WTC11 (cell line): ENCODE measurements around the gene SUCLG2. TPM values are rescaled to one million over a fixed set of nuclear protein-coding genes. Genes with fewer than 3 reads are reported as not detected.

ENCODE experiments used
- ATAC-seq: fragments of 200-7000 bp; cut with Tn5 transposase; 2 replicates; pipeline ENCODE4 v1.10.0; 2021; ENCODE audit warnings: mild to moderate bottlenecking, moderate library complexity
- CTCF ChIA-PET: fragments of 300-600 bp; sonication (Branson Sonifier 250); formaldehyde crosslinking; loops from one replicate; lab custom pipeline; 2021; ENCODE audit warnings: antibody characterized with exemption; lab: Charles Lee
- POLR2A ChIA-PET: fragments of 350-600 bp; sonication (Branson Sonifier 250); formaldehyde crosslinking; loops from one replicate; lab custom pipeline; 2021; ENCODE audit warnings: antibody characterized with exemption; lab: Charles Lee
- DNase-seq: peaks from one replicate; pipeline ENCODE4 v3.0.0; 2021; ENCODE audit warnings: low spot score
- H3K27ac Mint-ChIP-seq: 2 replicates; pipeline ENCODE4 v1.8.0; 2021; ENCODE audit warnings: mixed read lengths
- H3K27me3 Mint-ChIP-seq: 2 replicates; pipeline ENCODE4 v1.8.0; 2021; ENCODE audit warnings: low read depth, mild to moderate bottlenecking, moderate library complexity, mixed read lengths
- H3K36me3 Mint-ChIP-seq: 2 replicates; pipeline ENCODE4 v1.8.0; 2021; ENCODE audit warnings: mixed read lengths
- H3K4me1 Mint-ChIP-seq: 2 replicates; pipeline ENCODE4 v1.8.0; 2022; ENCODE audit warnings: mixed read lengths
- H3K4me3 Mint-ChIP-seq: 2 replicates; pipeline ENCODE4 v1.8.0; 2021; ENCODE audit warnings: mild to moderate bottlenecking, moderate library complexity, mixed read lengths
- H3K9me3 Mint-ChIP-seq: 2 replicates; pipeline ENCODE4 v1.8.0; 2021; ENCODE audit warnings: mixed read lengths
- GRHL2 ChIP-seq: fragments of 250-450 bp; sonication (Bioruptor Pico); IDR thresholded peaks from 2 replicates; pipeline ENCODE4 v1.8.0; 2022; ENCODE audit warnings: mild to moderate bottlenecking, moderate library complexity; ENCODE audit not compliant: insufficient replicate concordance, severe bottlenecking
- JAZF1 ChIP-seq: fragments of 250-450 bp; sonication (Bioruptor Pico); IDR thresholded peaks from 2 replicates; pipeline ENCODE4 v1.9.0; 2021; ENCODE audit warnings: moderate library complexity, mild to moderate bottlenecking, inconsistent platforms
- NFATC4 ChIP-seq: fragments of 250-450 bp; sonication (Bioruptor Pico); IDR thresholded peaks from 2 replicates; pipeline ENCODE4 v1.9.0; 2021; ENCODE audit warnings: mild to moderate bottlenecking
- NR2C2 ChIP-seq: sonication (generic); formaldehyde crosslinking; IDR thresholded peaks from 2 replicates; pipeline ENCODE4 v1.8.0; 2022; ENCODE audit warnings: mild to moderate bottlenecking, missing genetic modification reagents
- OVOL2 ChIP-seq: fragments of 250-450 bp; sonication (Bioruptor Pico); IDR thresholded peaks from 2 replicates; pipeline ENCODE4 v1.9.0; 2021; ENCODE audit warnings: mild to moderate bottlenecking, borderline replicate concordance
- RELA ChIP-seq: sonication (generic); formaldehyde crosslinking; IDR thresholded peaks from 2 replicates; pipeline ENCODE4 v1.8.1; 2022; ENCODE audit warnings: missing genetic modification reagents, mild to moderate bottlenecking, borderline replicate concordance
- SMAD3 ChIP-seq: sonication (generic); formaldehyde crosslinking; IDR thresholded peaks from 2 replicates; pipeline ENCODE4 v1.8.0; 2022; ENCODE audit warnings: missing genetic modification reagents, mild to moderate bottlenecking, borderline replicate concordance
- ZBTB21 ChIP-seq: sonication (generic); formaldehyde crosslinking; IDR thresholded peaks from 2 replicates; pipeline ENCODE4 v1.8.1; 2023; ENCODE audit warnings: mild to moderate bottlenecking, missing genetic modification reagents, borderline replicate concordance
- ZNF121 ChIP-seq: sonication (generic); formaldehyde crosslinking; IDR thresholded peaks from 2 replicates; pipeline ENCODE4 v1.8.0; 2023; ENCODE audit warnings: missing genetic modification reagents
- ZNF138 ChIP-seq: sonication (generic); formaldehyde crosslinking; conservative IDR thresholded peaks from 2 replicates; pipeline ENCODE4 v1.8.1; 2022; ENCODE audit warnings: mild to moderate bottlenecking, moderate library complexity, missing genetic modification reagents
- ZNF263 ChIP-seq: sonication (generic); formaldehyde crosslinking; IDR thresholded peaks from 2 replicates; pipeline ENCODE4 v1.8.1; 2022; ENCODE audit warnings: low read depth, mild to moderate bottlenecking, moderate library complexity, missing genetic modification reagents
- total RNA-seq: library from RNA; stranded (reverse); gene quantifications from 3 replicates; pipeline ENCODE4 v1.2.3, GENCODE V29; 2021
- TF ChIP-seq, protein P1 (sequence below): fragments of 250-450 bp; sonication (Bioruptor Pico); IDR thresholded peaks from 2 replicates; pipeline ENCODE4 v2.1.2; 2022; ENCODE audit warnings: mild to moderate bottlenecking, moderate library complexity
- TF ChIP-seq, protein P2 (sequence below): fragments of 250-450 bp; sonication (Bioruptor Pico); IDR thresholded peaks from 2 replicates; pipeline ENCODE4 v1.9.0; 2021; ENCODE audit warnings: mild to moderate bottlenecking, borderline replicate concordance
- TF ChIP-seq, protein P3 (sequence below): fragments of 200-600 bp; IDR thresholded peaks from 2 replicates; pipeline ENCODE4 v1.8.0; 2022; ENCODE audit warnings: antibody characterized with exemption
- TF ChIP-seq, protein P4 (sequence below): fragments of 250-450 bp; sonication (Bioruptor Pico); IDR thresholded peaks from 2 replicates; pipeline ENCODE4 v1.9.0; 2021; ENCODE audit warnings: mild to moderate bottlenecking
- TF ChIP-seq, protein P5 (sequence below): sonication (generic); formaldehyde crosslinking; IDR thresholded peaks from 2 replicates; pipeline ENCODE4 v1.8.1; 2023; ENCODE audit warnings: mild to moderate bottlenecking, missing genetic modification reagents, moderate library complexity

SUCLG2 gene
- total RNA-seq, 1 experiment from 2014 or later = 39.7 TPM

DNA sequence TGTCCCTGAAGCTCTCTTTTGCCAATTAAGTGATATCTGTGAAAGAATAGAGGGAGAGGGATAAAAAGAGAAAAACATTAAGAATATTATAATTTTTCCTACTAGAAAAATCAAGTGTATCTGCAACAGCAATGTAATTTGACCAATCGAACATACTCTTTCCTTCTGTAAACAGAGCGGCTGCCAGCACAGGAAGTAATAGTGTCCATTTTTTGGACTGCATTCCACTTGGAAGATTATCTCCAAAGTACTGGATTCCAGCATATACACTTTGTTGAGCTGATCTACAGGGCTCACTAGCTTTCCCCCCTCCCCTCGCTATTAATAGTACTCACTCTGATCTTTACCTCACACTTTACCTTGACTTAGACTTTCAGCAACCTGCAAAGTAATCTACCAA lies 90.4 kb downstream of the SUCLG2 start:
- Mint-ChIP-seq H3K36me3 (peaks cover 2% of the 10 kb centered on the region; the same call in 1 of the 2 replicates), H3K4me3 (no peak overlapping the region), H3K4me1 (peaks cover 9% of the 10 kb centered on the region), H3K9me3 (no peaks in the 10 kb centered on the region), H3K27ac (no peak overlapping the region), H3K27me3 (no peaks in the 10 kb centered on the region)
- no peak for DNase-seq
- ATAC-seq = no peak
- ChIA-PET CTCF (no interaction called here), POLR2A (no interaction called here)
- TF ChIP-seq RELA (CRISPR knock-in tag) = no peak
- TF ChIP-seq GRHL2 (CRISPR knock-in tag) = no peak

DNA sequence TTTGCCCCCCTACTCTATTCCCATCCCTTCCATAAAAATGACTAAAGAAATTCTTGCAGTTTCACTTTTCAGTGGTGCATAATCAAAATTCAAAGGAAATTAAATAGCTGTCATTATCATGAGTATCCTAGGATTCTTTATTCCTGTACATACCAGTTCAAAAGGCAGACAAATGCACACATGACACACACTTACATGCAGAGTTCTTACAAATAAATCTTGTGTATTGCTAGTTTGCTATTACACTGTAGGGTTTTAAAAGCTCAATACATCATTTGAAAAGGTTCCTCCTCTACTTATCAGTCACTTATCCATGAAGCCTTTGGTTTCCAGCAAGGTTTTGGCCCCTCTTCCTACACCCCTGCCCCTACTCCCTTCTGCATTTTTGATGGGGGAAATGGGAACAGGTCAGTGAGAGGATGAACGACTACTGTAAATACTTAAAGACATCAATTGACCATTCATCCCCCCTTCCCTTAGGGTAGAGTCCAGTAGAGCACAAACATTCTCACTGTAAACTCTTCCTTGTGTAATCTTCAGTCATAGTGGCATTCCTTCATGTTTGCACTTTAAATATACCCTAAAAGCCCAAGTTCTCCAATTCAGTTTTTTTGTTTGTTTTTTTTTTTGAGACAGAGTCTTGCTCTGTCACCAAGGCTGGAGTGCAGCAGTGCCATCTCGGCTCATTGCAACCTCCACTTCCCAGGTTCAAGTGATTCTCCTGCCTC lies 92.6 kb downstream of the SUCLG2 start:
- TF ChIP-seq, protein P1, sequence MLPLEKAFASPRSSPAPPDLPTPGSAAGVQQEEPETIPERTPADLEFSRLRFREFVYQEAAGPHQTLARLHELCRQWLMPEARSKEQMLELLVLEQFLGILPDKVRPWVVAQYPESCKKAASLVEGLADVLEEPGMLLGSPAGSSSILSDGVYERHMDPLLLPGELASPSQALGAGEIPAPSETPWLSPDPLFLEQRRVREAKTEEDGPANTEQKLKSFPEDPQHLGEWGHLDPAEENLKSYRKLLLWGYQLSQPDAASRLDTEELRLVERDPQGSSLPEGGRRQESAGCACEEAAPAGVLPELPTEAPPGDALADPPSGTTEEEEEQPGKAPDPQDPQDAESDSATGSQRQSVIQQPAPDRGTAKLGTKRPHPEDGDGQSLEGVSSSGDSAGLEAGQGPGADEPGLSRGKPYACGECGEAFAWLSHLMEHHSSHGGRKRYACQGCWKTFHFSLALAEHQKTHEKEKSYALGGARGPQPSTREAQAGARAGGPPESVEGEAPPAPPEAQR (CRISPR knock-in tag) = no peak
- TF ChIP-seq, protein P2, sequence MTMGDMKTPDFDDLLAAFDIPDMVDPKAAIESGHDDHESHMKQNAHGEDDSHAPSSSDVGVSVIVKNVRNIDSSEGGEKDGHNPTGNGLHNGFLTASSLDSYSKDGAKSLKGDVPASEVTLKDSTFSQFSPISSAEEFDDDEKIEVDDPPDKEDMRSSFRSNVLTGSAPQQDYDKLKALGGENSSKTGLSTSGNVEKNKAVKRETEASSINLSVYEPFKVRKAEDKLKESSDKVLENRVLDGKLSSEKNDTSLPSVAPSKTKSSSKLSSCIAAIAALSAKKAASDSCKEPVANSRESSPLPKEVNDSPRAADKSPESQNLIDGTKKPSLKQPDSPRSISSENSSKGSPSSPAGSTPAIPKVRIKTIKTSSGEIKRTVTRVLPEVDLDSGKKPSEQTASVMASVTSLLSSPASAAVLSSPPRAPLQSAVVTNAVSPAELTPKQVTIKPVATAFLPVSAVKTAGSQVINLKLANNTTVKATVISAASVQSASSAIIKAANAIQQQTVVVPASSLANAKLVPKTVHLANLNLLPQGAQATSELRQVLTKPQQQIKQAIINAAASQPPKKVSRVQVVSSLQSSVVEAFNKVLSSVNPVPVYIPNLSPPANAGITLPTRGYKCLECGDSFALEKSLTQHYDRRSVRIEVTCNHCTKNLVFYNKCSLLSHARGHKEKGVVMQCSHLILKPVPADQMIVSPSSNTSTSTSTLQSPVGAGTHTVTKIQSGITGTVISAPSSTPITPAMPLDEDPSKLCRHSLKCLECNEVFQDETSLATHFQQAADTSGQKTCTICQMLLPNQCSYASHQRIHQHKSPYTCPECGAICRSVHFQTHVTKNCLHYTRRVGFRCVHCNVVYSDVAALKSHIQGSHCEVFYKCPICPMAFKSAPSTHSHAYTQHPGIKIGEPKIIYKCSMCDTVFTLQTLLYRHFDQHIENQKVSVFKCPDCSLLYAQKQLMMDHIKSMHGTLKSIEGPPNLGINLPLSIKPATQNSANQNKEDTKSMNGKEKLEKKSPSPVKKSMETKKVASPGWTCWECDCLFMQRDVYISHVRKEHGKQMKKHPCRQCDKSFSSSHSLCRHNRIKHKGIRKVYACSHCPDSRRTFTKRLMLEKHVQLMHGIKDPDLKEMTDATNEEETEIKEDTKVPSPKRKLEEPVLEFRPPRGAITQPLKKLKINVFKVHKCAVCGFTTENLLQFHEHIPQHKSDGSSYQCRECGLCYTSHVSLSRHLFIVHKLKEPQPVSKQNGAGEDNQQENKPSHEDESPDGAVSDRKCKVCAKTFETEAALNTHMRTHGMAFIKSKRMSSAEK (CRISPR knock-in tag) = no peak
- TF ChIP-seq NR2C2 (CRISPR knock-in tag) (no peak), OVOL2 (CRISPR knock-in tag) (no peak)
- TF ChIP-seq, protein P3, sequence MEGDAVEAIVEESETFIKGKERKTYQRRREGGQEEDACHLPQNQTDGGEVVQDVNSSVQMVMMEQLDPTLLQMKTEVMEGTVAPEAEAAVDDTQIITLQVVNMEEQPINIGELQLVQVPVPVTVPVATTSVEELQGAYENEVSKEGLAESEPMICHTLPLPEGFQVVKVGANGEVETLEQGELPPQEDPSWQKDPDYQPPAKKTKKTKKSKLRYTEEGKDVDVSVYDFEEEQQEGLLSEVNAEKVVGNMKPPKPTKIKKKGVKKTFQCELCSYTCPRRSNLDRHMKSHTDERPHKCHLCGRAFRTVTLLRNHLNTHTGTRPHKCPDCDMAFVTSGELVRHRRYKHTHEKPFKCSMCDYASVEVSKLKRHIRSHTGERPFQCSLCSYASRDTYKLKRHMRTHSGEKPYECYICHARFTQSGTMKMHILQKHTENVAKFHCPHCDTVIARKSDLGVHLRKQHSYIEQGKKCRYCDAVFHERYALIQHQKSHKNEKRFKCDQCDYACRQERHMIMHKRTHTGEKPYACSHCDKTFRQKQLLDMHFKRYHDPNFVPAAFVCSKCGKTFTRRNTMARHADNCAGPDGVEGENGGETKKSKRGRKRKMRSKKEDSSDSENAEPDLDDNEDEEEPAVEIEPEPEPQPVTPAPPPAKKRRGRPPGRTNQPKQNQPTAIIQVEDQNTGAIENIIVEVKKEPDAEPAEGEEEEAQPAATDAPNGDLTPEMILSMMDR = no peak
- TF ChIP-seq, protein P4, sequence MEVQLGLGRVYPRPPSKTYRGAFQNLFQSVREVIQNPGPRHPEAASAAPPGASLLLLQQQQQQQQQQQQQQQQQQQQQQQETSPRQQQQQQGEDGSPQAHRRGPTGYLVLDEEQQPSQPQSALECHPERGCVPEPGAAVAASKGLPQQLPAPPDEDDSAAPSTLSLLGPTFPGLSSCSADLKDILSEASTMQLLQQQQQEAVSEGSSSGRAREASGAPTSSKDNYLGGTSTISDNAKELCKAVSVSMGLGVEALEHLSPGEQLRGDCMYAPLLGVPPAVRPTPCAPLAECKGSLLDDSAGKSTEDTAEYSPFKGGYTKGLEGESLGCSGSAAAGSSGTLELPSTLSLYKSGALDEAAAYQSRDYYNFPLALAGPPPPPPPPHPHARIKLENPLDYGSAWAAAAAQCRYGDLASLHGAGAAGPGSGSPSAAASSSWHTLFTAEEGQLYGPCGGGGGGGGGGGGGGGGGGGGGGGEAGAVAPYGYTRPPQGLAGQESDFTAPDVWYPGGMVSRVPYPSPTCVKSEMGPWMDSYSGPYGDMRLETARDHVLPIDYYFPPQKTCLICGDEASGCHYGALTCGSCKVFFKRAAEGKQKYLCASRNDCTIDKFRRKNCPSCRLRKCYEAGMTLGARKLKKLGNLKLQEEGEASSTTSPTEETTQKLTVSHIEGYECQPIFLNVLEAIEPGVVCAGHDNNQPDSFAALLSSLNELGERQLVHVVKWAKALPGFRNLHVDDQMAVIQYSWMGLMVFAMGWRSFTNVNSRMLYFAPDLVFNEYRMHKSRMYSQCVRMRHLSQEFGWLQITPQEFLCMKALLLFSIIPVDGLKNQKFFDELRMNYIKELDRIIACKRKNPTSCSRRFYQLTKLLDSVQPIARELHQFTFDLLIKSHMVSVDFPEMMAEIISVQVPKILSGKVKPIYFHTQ (CRISPR knock-in tag) = no peak
- TF ChIP-seq, all 79 proteins: peak for 0
- H3K4me1 Mint-ChIP-seq = peaks cover 9% of the 10 kb centered on the region
- H3K4me3 Mint-ChIP-seq = no peak overlapping the region
- ATAC-seq (no peak), DNase-seq (no peak)
- H3K36me3 Mint-ChIP-seq = peaks cover 2% of the 10 kb centered on the region; the same call in 1 of the 2 replicates
- H3K27me3 Mint-ChIP-seq = no peaks in the 10 kb centered on the region
- CTCF ChIA-PET = no interaction called here
- no peaks in the 10 kb centered on the region for H3K9me3 Mint-ChIP-seq
- H3K27ac Mint-ChIP-seq = peak overlapping the region; percentile 18; the same call in 1 of the 2 replicates
- POLR2A ChIA-PET = no interaction called here

DNA sequence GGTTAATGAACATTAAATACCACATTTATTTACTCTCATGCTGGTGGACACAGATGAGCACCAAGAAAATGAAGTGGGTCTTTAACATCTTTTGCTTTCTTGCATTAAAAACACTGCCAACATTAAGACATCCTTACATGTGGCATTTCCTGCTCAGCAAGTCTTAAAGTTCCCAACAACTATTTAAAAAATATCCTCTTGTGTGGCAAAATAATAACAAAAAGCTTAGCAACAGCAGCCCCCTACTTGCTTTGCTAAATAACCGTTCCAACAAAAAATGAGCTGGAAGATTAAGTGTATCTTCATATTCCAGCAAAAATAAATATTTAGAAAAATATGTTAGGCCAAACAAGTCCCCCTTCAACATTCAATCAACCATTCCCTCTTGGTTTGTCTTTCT lies 93.1 kb downstream of the SUCLG2 start:
- ChIA-PET CTCF (no interaction called here), POLR2A (no interaction called here)
- peaks cover 9% of the 10 kb centered on the region for H3K4me1 Mint-ChIP-seq
- no peak overlapping the region for H3K27ac Mint-ChIP-seq
- H3K36me3 Mint-ChIP-seq = peaks cover 2% of the 10 kb centered on the region; the same call in 1 of the 2 replicates
- H3K27me3 Mint-ChIP-seq = no peaks in the 10 kb centered on the region
- no peak overlapping the region for H3K4me3 Mint-ChIP-seq
- DNase-seq = no peak
- no peak for ATAC-seq
- no peaks in the 10 kb centered on the region for H3K9me3 Mint-ChIP-seq
- TF ChIP-seq JAZF1 (CRISPR knock-in tag) (no peak), NR2C2 (CRISPR knock-in tag) (no peak), ZNF121 (no peak), ZNF138 (no peak), SMAD3 (CRISPR knock-in tag) (no peak), ZNF263 (no peak), ZBTB21 (CRISPR knock-in tag) (no peak), NFATC4 (CRISPR knock-in tag) (no peak)
- TF ChIP-seq, protein P5, sequence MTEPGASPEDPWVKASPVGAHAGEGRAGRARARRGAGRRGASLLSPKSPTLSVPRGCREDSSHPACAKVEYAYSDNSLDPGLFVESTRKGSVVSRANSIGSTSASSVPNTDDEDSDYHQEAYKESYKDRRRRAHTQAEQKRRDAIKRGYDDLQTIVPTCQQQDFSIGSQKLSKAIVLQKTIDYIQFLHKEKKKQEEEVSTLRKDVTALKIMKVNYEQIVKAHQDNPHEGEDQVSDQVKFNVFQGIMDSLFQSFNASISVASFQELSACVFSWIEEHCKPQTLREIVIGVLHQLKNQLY = no peak
- TF ChIP-seq, protein P3 = no peak
